ENCODE measurements around the gene KHDC4.

DNA sequence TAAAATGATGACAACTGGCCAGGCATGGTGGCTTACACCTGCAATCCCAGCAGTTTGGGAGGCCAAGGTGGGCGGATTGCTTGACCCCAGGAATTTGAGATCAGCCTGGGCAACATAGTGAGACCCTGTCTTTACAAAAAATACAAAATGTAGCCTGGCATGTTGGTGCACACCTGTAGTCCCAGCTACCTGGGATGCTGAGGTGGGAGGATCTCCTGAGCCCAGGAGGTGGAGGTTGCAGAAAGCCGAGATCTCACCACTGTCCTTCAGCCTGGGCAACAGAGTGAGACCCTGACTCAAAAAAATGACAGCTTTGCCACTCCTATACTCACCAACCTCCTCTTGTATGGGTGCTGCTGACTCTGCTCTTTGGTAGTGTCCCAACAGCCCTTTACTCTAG is 56.3 kb downstream of the KHDC4 start:
- TF ChIP-seq, protein P1, sequence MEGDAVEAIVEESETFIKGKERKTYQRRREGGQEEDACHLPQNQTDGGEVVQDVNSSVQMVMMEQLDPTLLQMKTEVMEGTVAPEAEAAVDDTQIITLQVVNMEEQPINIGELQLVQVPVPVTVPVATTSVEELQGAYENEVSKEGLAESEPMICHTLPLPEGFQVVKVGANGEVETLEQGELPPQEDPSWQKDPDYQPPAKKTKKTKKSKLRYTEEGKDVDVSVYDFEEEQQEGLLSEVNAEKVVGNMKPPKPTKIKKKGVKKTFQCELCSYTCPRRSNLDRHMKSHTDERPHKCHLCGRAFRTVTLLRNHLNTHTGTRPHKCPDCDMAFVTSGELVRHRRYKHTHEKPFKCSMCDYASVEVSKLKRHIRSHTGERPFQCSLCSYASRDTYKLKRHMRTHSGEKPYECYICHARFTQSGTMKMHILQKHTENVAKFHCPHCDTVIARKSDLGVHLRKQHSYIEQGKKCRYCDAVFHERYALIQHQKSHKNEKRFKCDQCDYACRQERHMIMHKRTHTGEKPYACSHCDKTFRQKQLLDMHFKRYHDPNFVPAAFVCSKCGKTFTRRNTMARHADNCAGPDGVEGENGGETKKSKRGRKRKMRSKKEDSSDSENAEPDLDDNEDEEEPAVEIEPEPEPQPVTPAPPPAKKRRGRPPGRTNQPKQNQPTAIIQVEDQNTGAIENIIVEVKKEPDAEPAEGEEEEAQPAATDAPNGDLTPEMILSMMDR (conservative IDR thresholded peaks at IDR 0.05 in 1 of 2, IDR thresholded peaks at IDR 0.05 in 1 of 2; ENCODE audit: low read depth in 1 of 2, low read length in 2 of 2), result no peak
- TF ChIP-seq EZH2 (IDR thresholded peaks at IDR 0.05; ENCODE audit: low read length, missing control alignments), result no peak
